Ishikawa (cell line): ENCODE measurements around the gene AUTS2.

Experiments
- CEBPB ChIP-seq: IDR thresholded peaks from 2 replicates; pipeline ENCODE4 v1.6.1; 2012
- CREB1 ChIP-seq: IDR thresholded peaks from 2 replicates; pipeline ENCODE4 v1.6.1; 2012; ENCODE audit warnings: low read depth
- EGR1 ChIP-seq: IDR thresholded peaks from 2 replicates; pipeline ENCODE4 v1.6.1; 2012
- EP300 ChIP-seq: IDR thresholded peaks from 2 replicates; pipeline ENCODE4 v1.6.1; 2012; ENCODE audit warnings: borderline replicate concordance
- FOXM1 ChIP-seq: IDR thresholded peaks from 2 replicates; pipeline ENCODE4 v1.6.1; 2012; ENCODE audit warnings: low read depth, borderline replicate concordance
- NFIC ChIP-seq: IDR thresholded peaks from 2 replicates; pipeline ENCODE4 v1.6.1; 2012
- RAD21 ChIP-seq: IDR thresholded peaks from 2 replicates; pipeline ENCODE4 v1.6.1; 2012; ENCODE audit warnings: low read depth
- TAF1 ChIP-seq: IDR thresholded peaks from 2 replicates; pipeline ENCODE4 v1.6.1; 2012; ENCODE audit warnings: low read depth, mild to moderate bottlenecking
- TCF12 ChIP-seq: IDR thresholded peaks from 2 replicates; pipeline ENCODE4 v1.6.1; 2012; ENCODE audit warnings: low read depth
- TEAD4 ChIP-seq: IDR thresholded peaks from 2 replicates; pipeline ENCODE4 v1.6.1; 2012
- YY1 ChIP-seq: IDR thresholded peaks from 2 replicates; pipeline ENCODE4 v1.6.1; 2012; ENCODE audit warnings: low read depth
- ZBTB7A ChIP-seq: IDR thresholded peaks from 2 replicates; pipeline ENCODE4 v1.6.1; 2012; ENCODE audit warnings: low read depth
- TF ChIP-seq, protein P1 (sequence below): IDR thresholded peaks from 2 replicates; pipeline ENCODE4 v1.6.1; 2012
- TF ChIP-seq, protein P2 (sequence below): IDR thresholded peaks from 2 replicates; pipeline ENCODE4 v1.6.1; 2012
- TF ChIP-seq, protein P3 (sequence below): IDR thresholded peaks from 2 replicates; pipeline ENCODE4 v1.6.1; 2012; ENCODE audit warnings: low read depth, mild to moderate bottlenecking

The AUTS2 gene

DNA sequence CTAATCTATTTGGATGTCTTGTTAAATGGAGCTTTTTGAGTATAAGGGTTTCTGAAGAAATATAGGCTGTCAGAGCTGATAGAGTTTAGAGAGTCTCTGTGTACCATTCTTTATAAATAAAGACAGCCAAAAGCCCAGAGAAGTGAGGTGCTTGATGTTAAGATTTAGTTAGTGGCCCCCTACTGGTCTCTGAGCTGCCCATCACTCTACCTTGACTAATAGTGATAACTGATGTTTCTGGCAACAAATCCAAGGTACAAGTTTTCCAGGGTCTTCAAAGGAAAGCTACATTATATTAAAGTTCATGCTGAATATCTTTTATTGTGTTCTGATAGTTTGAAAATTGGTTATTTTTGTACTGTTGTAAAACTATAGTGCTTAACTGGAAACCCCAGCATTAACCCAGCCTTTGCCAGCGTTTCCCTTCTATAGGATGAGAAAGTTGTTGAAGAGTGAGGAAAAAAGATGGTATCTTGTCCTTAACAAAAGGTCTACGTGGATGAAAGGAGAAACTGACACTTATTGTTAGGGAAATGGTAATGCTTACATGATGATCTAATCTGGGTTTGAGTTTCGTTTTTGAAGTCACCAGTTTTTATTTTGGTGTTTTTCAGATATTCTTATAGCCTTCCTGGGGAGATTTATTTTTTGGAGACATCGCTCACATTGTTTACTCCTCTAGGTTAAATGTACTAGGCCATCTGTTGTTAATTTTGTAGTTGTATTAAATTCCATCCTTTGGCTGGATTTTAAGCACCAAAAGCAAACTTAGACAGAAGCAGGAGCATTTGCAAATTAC lies 79.0 kb downstream of the AUTS2 start:
- TF ChIP-seq YY1 (no peak), FOXM1 (no peak), EP300 (no peak), TEAD4 (no peak), RAD21 (no peak), CREB1 (no peak), TAF1 (no peak)
- TF ChIP-seq, protein P1, sequence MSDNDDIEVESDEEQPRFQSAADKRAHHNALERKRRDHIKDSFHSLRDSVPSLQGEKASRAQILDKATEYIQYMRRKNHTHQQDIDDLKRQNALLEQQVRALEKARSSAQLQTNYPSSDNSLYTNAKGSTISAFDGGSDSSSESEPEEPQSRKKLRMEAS: no peak

DNA sequence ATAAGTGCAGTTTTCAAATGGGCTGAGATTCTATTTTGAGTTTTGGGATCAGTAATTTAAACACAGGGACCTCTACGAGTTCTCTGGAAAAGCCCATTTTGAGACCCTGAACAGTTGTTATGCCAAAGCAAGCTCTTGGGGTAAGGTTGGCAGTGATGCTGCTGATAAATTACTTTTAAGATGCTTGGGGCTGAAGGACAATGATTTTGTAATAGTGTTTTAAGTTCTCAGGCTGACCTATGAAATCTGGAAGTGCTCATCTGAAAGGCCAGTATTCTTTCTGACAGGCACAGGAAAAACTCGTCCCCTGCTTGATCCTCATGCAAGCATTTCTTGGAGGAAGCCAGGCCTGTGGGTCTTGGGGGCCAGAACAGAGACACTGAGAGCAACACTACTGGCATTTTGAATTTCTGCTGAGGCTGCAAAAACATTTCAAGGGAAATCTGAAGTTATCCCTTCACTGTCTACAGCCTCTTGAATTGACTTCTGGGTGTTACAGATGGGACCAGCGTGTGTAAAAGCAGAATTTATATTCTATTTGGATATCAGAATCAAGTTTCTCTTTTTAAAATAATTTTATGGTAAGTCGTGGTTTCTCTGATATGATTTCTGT lies 79.7 kb downstream of the AUTS2 start:
- TF ChIP-seq, protein P1: no peak
- TF ChIP-seq TCF12: no peak
- TF ChIP-seq, protein P2, sequence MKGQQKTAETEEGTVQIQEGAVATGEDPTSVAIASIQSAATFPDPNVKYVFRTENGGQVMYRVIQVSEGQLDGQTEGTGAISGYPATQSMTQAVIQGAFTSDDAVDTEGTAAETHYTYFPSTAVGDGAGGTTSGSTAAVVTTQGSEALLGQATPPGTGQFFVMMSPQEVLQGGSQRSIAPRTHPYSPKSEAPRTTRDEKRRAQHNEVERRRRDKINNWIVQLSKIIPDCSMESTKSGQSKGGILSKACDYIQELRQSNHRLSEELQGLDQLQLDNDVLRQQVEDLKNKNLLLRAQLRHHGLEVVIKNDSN: no peak
- TF ChIP-seq CEBPB: no peak
- TF ChIP-seq RAD21: no peak
- TF ChIP-seq CREB1: no peak
- no peak for TF ChIP-seq EGR1
- no peak for TF ChIP-seq TEAD4
- no peak for TF ChIP-seq YY1
- TF ChIP-seq FOXM1: no peak
- no peak for TF ChIP-seq EP300

DNA sequence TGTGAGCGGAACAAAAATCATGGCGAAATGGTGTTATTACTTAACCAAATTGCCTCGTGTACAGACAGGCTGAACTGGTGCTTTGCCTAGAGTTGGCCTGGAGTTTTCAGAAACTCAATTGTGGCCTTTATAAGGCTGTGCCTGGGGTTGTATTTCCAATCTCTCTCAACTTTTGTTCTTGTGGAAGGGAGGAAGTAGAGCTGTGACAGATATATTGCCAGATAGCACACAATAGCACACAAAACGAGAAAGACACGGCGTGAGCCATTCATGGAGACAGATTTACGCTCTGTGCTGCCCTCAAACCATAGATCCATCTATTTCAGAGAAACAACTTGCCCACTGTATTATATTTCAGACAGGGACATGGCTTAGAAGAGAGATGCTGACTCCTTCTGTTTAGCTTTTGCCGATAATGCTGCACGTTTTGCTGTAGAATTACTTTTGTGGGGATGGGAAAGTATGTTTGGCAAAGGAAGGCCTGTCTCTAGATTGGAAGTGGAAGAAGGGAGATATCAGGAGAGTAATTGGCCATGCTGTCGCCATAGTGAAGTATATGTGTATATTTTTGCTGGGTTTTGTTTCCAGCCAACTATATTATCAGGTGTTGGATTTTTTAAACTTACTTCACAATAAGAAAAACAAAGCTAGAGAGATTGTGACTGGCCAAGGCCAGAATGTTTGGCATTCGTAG lies 80.4 kb downstream of the AUTS2 start:
- TF ChIP-seq RAD21: no peak
- TF ChIP-seq TCF12: no peak
- no peak for TF ChIP-seq EP300
- TF ChIP-seq TAF1: no peak
- no peak for TF ChIP-seq YY1
- TF ChIP-seq EGR1: no peak
- TF ChIP-seq ZBTB7A: no peak
- TF ChIP-seq, protein P1: no peak
- no peak for TF ChIP-seq CREB1
- TF ChIP-seq TEAD4: no peak
- TF ChIP-seq, protein P2: no peak
- TF ChIP-seq NFIC: no peak
- TF ChIP-seq FOXM1: no peak

DNA sequence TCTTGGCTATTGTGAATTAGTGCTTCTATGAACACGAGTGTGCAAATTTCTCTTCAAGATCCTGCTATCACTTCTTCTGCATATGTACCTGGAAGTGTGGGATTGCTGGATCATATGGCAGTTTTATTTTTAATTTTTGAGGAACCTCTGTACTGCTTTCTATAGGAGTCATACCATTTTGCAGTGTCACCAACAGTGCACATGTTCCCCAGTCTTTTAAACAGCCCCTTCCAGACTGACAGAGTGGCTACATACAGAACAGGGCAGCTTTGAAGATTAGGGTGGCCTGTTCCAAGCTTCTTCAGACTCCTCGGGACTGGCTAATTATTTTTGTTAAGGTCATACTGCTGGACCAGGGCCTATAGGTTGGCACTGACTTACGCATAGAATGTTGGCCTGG lies 82.9 kb downstream of the AUTS2 start:
- TF ChIP-seq, protein P1: no peak
- TF ChIP-seq RAD21 (no peak), EP300 (no peak), TCF12 (no peak), TAF1 (no peak), NFIC (no peak), CEBPB (no peak), TEAD4 (no peak), EGR1 (no peak), FOXM1 (no peak), ZBTB7A (no peak), CREB1 (no peak), YY1 (no peak)
- TF ChIP-seq, protein P3, sequence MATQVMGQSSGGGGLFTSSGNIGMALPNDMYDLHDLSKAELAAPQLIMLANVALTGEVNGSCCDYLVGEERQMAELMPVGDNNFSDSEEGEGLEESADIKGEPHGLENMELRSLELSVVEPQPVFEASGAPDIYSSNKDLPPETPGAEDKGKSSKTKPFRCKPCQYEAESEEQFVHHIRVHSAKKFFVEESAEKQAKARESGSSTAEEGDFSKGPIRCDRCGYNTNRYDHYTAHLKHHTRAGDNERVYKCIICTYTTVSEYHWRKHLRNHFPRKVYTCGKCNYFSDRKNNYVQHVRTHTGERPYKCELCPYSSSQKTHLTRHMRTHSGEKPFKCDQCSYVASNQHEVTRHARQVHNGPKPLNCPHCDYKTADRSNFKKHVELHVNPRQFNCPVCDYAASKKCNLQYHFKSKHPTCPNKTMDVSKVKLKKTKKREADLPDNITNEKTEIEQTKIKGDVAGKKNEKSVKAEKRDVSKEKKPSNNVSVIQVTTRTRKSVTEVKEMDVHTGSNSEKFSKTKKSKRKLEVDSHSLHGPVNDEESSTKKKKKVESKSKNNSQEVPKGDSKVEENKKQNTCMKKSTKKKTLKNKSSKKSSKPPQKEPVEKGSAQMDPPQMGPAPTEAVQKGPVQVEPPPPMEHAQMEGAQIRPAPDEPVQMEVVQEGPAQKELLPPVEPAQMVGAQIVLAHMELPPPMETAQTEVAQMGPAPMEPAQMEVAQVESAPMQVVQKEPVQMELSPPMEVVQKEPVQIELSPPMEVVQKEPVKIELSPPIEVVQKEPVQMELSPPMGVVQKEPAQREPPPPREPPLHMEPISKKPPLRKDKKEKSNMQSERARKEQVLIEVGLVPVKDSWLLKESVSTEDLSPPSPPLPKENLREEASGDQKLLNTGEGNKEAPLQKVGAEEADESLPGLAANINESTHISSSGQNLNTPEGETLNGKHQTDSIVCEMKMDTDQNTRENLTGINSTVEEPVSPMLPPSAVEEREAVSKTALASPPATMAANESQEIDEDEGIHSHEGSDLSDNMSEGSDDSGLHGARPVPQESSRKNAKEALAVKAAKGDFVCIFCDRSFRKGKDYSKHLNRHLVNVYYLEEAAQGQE: no peak
- TF ChIP-seq, protein P2: no peak

DNA sequence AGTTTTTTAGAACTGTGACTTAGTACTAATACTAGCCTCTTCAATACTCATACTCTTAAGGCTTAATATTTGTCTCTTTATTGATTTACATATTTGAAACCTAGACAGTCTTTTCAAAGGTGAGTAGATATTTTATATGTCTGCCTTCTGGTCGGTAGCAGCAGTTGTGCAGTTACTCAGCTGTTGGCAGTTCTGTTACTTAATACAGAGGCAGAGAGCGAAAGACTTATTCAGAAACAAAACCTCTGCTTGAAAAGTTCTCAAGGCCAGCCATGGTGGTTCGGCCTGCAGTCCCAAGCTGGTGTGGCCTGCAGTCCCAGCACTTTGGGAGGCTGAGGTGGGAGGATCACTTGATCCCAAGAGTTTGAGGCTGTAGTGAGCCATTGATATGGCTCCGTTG lies 84.2 kb downstream of the AUTS2 start:
- TF ChIP-seq EGR1 (no peak), RAD21 (no peak), CEBPB (no peak), FOXM1 (no peak), NFIC (no peak), TEAD4 (no peak), TAF1 (no peak)
- TF ChIP-seq, protein P3: no peak
